Stimulated activated naive B cell treated with anti-CD40 and anti-IgM and Interleukin-4, amounts not matched to agents 10 μg/mL and 1 μg/mL and 100 μg/mL, for 72 hours (primary cell): ENCODE data around the gene TRAPPC3.
A peak's percentile ranks its signal among the peaks of the same experiment; 100 is the strongest.
"Not testable (repeated sequence)": the region's sequence is repeated elsewhere in the genome, so short reads cannot be mapped to it uniquely, and the experiment has no call there.

Experiments
- ATAC-seq, 2 donors: fragments of 150-1000 bp; cut with Tn5 transposase; replicated peaks; 2 replicates each; pipeline ENCODE4 v1.10.0; 2021; ENCODE audit warnings: moderate library complexity in 1 of 2
- DNase-seq: peaks from one replicate; pipeline ENCODE4 v3.0.0; 2021
- H3K27ac Mint-ChIP-seq: one replicate; pipeline ENCODE4 v1.8.0; 2022; ENCODE audit warnings: mild to moderate bottlenecking, mixed read lengths
- H3K27me3 Mint-ChIP-seq, 2 donors: one replicate each; pipeline ENCODE4 v1.8.0; 2022; ENCODE audit warnings: mixed read lengths in 2 of 2
- H3K36me3 Mint-ChIP-seq, 2 donors: one replicate each; pipeline ENCODE4 v1.8.0; 2022; ENCODE audit warnings: mixed read lengths in 2 of 2, mild to moderate bottlenecking in 1 of 2
- H3K4me1 Mint-ChIP-seq, 2 donors: one replicate each; pipeline ENCODE4 v1.8.0; 2022; ENCODE audit warnings: mixed read lengths in 2 of 2, mild to moderate bottlenecking in 1 of 2
- H3K4me3 Mint-ChIP-seq, 2 donors: one replicate each; pipeline ENCODE4 v1.8.0; 2022; ENCODE audit warnings: mild to moderate bottlenecking in 2 of 2, mixed read lengths in 2 of 2, moderate library complexity in 1 of 2
- H3K9me3 Mint-ChIP-seq, 2 donors: one replicate each; pipeline ENCODE4 v1.8.0; 2022; ENCODE audit warnings: mixed read lengths in 2 of 2, mild to moderate bottlenecking in 1 of 2

The TRAPPC3 gene

GRCh38 chr1:36160388-36160948, 11.2 kb upstream of the TRAPPC3 start:
- peaks cover 16 to 35% of the 10 kb centered on the region in 2 donors for H3K36me3 Mint-ChIP-seq
- H3K4me3 Mint-ChIP-seq = peak overlapping the region; percentile 81 to 87
- DNase-seq (no peak), ATAC-seq (no peak)
- no peaks in the 10 kb centered on the region for H3K27me3 Mint-ChIP-seq
- no peaks in the 10 kb centered on the region for H3K9me3 Mint-ChIP-seq
- peak overlapping the region; percentile 98 for H3K27ac Mint-ChIP-seq
- H3K4me1 Mint-ChIP-seq = peaks cover 49 to 73% of the 10 kb centered on the region in 2 donors

- Mint-ChIP-seq H3K4me3 (peak overlapping the region; percentile 81 to 87), H3K36me3 (peaks cover 16 to 33% of the 10 kb centered on the region in 2 donors), H3K27me3 (no peaks in the 10 kb centered on the region), H3K4me1 (peaks cover 50 to 77% of the 10 kb centered on the region in 2 donors), H3K9me3 (no peaks in the 10 kb centered on the region), H3K27ac (peak overlapping the region; percentile 98)
- DNase-seq (no peak), ATAC-seq (no peak)
Measured at GRCh38 chr1:36159614-36160387, 10.5 kb upstream of the TRAPPC3 start.

GRCh38 chr1:36158827-36159252, 9.6 kb upstream of the TRAPPC3 start:
- not testable (repeated sequence) for ATAC-seq, H3K4me3 Mint-ChIP-seq
- peak overlapping the region; percentile 98 for H3K27ac Mint-ChIP-seq

GRCh38 chr1:36157973-36158826, 8.9 kb upstream of the TRAPPC3 start:
- H3K27me3 Mint-ChIP-seq = no peaks in the 10 kb centered on the region
- H3K27ac Mint-ChIP-seq = peak overlapping the region; percentile 57
- ATAC-seq (no peak), DNase-seq (no peak)
- H3K36me3 Mint-ChIP-seq = peaks cover 8 to 26% of the 10 kb centered on the region in 2 donors
- H3K4me1 Mint-ChIP-seq = peaks cover 52 to 77% of the 10 kb centered on the region in 2 donors
- H3K4me3 Mint-ChIP-seq = peak overlapping the region; percentile 95 to 99
- no peaks in the 10 kb centered on the region for H3K9me3 Mint-ChIP-seq

More at GRCh38 chr1:36158827-36159252, 9.6 kb upstream of the TRAPPC3 start:
- Mint-ChIP-seq H3K36me3 (peaks cover 8 to 26% of the 10 kb centered on the region in 2 donors), H3K4me1 (peaks cover 47 to 75% of the 10 kb centered on the region in 2 donors)
- H3K9me3 Mint-ChIP-seq, H3K27me3 Mint-ChIP-seq, DNase-seq: not testable (repeated sequence)

- H3K4me3 Mint-ChIP-seq = peak overlapping the region; percentile 95 to 99
- no peak for DNase-seq
- ATAC-seq = no peak
- peaks cover 8 to 24% of the 10 kb centered on the region in 2 donors for H3K36me3 Mint-ChIP-seq
- no peaks in the 10 kb centered on the region for H3K9me3 Mint-ChIP-seq
- peaks cover 55 to 78% of the 10 kb centered on the region in 2 donors for H3K4me1 Mint-ChIP-seq
- peak overlapping the region; percentile 98 for H3K27ac Mint-ChIP-seq
- no peaks in the 10 kb centered on the region for H3K27me3 Mint-ChIP-seq
Measured at GRCh38 chr1:36157115-36157903, 8.0 kb upstream of the TRAPPC3 start.

- H3K27me3 Mint-ChIP-seq = no peaks in the 10 kb centered on the region
- no peaks in the 10 kb centered on the region for H3K9me3 Mint-ChIP-seq
- H3K4me3 Mint-ChIP-seq = peak overlapping the region; percentile 95 to 99
- ATAC-seq (peak; percentile 11 to 15), DNase-seq (peak; percentile 31)
- peaks cover 53 to 78% of the 10 kb centered on the region in 2 donors for H3K4me1 Mint-ChIP-seq
- H3K36me3 Mint-ChIP-seq = peaks cover 8 to 18% of the 10 kb centered on the region in 2 donors
- H3K27ac Mint-ChIP-seq = peak overlapping the region; percentile 98
Measured at GRCh38 chr1:36156329-36157114, 7.2 kb upstream of the TRAPPC3 start.

GRCh38 chr1:36155408-36156328, 6.4 kb upstream of the TRAPPC3 start, which contains the start of gene MAP7D1:
Gene MAP7D1, plus strand, starts transcription at chr1:36156160. Its CDS starts 258 bp downstream, at chr1:36156418.
- Mint-ChIP-seq H3K4me3 (peak within 1 kb of the TSS; percentile 95 to 99), H3K27me3 (no peaks in the 10 kb centered on the region), H3K36me3 (peaks cover 8 to 18% of the 10 kb centered on the region in 2 donors), H3K4me1 (peaks cover 56 to 78% of the 10 kb centered on the region in 2 donors), H3K27ac (peak within 1 kb of the TSS; percentile 99), H3K9me3 (no peaks in the 10 kb centered on the region)
- DNase-seq (peak; percentile 79), ATAC-seq (peak; percentile 76 to 82)

GRCh38 chr1:36154765-36155407, 5.6 kb upstream of the TRAPPC3 start:
- peak overlapping the region; percentile 90 to 96 for H3K4me3 Mint-ChIP-seq
- no peaks in the 10 kb centered on the region for H3K9me3 Mint-ChIP-seq
- H3K27me3 Mint-ChIP-seq = no peaks in the 10 kb centered on the region
- H3K4me1 Mint-ChIP-seq = peaks cover 60 to 78% of the 10 kb centered on the region in 2 donors
- H3K36me3 Mint-ChIP-seq = peaks cover 8 to 18% of the 10 kb centered on the region in 2 donors
- ATAC-seq = no peak
- peak overlapping the region; percentile 99 for H3K27ac Mint-ChIP-seq
- DNase-seq = no peak

GRCh38 chr1:36154335-36154734, 5.0 kb upstream of the TRAPPC3 start:
- Mint-ChIP-seq H3K9me3 (no peaks in the 10 kb centered on the region), H3K27ac (peak overlapping the region; percentile 99), H3K27me3 (no peaks in the 10 kb centered on the region), H3K4me1 (peaks cover 57 to 78% of the 10 kb centered on the region in 2 donors), H3K36me3 (peaks cover 8 to 14% of the 10 kb centered on the region in 2 donors), H3K4me3 (peak overlapping the region; percentile 90 to 96)
- ATAC-seq (no peak), DNase-seq (no peak)

- Mint-ChIP-seq H3K36me3 (peaks cover 8 to 10% of the 10 kb centered on the region in 2 donors), H3K4me3 (no peak overlapping the region), H3K9me3 (no peaks in the 10 kb centered on the region), H3K27me3 (no peaks in the 10 kb centered on the region), H3K4me1 (peaks cover 53 to 77% of the 10 kb centered on the region in 2 donors), H3K27ac (peak overlapping the region; percentile 71)
- DNase-seq (no peak), ATAC-seq (no peak)
Measured at GRCh38 chr1:36153476-36153875, 4.2 kb upstream of the TRAPPC3 start.

GRCh38 chr1:36151845-36152203, 2.5 kb upstream of the TRAPPC3 start:
- peak overlapping the region; percentile 19 to 32 for H3K4me3 Mint-ChIP-seq
- no peaks in the 10 kb centered on the region for H3K27me3 Mint-ChIP-seq
- no peak for ATAC-seq
- no peaks in the 10 kb centered on the region for H3K9me3 Mint-ChIP-seq
- peak overlapping the region; percentile 83 for H3K27ac Mint-ChIP-seq
- peaks cover 9% of the 10 kb centered on the region in 2 donors for H3K36me3 Mint-ChIP-seq
- peaks cover 48 to 75% of the 10 kb centered on the region in 2 donors for H3K4me1 Mint-ChIP-seq
- no peak for DNase-seq
